HG03280 (cell line): Measurements from ENCODE around the gene PWWP2B.
"Not testable (repeated sequence)": the region's sequence is repeated elsewhere in the genome, so short reads cannot be mapped to it uniquely, and the experiment has no call there.

Experiments
- ATAC-seq: cut with Tn5 transposase; IDR thresholded peaks from one replicate; pipeline ENCODE4 v1.9.1; 2021; ENCODE audit warnings: mild to moderate bottlenecking, moderate library complexity; ENCODE audit not compliant: unreplicated experiment

The PWWP2B gene

GRCh38 chr10:132430231-132430743, 33.3 kb downstream of the PWWP2B start:
- ATAC-seq: no peak

- ATAC-seq: no peak
Measured at GRCh38 chr10:132430861-132431271, 33.9 kb downstream of the PWWP2B start.

GRCh38 chr10:132431537-132432175, 34.7 kb downstream of the PWWP2B start:
- no peak for ATAC-seq

GRCh38 chr10:132432176-132432540, 35.2 kb downstream of the PWWP2B start:
- no peak for ATAC-seq

- no peak for ATAC-seq
Measured at GRCh38 chr10:132433671-132434340, 36.8 kb downstream of the PWWP2B start.

- ATAC-seq: no peak
Measured at GRCh38 chr10:132434405-132435005, 37.5 kb downstream of the PWWP2B start.

GRCh38 chr10:132435320-132435719, 38.3 kb downstream of the PWWP2B start:
- not testable (repeated sequence) for ATAC-seq

GRCh38 chr10:132436096-132436495, 39.1 kb downstream of the PWWP2B start:
- ATAC-seq: not testable (repeated sequence)

GRCh38 chr10:132436861-132437410, 39.9 kb downstream of the PWWP2B start:
- ATAC-seq: no peak

- no peak for ATAC-seq
Measured at GRCh38 chr10:132437541-132437950, 40.5 kb downstream of the PWWP2B start.

GRCh38 chr10:132438091-132439024, 41.4 kb downstream of the PWWP2B start:
- no peak for ATAC-seq

GRCh38 chr10:132439025-132439388, 42.0 kb downstream of the PWWP2B start:
- ATAC-seq: no peak

GRCh38 chr10:132439424-132440163, 42.6 kb downstream of the PWWP2B start:
- ATAC-seq: no peak

GRCh38 chr10:132440791-132441565, 44.0 kb downstream of the PWWP2B start:
- ATAC-seq: no peak

- no peak for ATAC-seq
Measured at GRCh38 chr10:132441818-132442524, 45.0 kb downstream of the PWWP2B start.

GRCh38 chr10:132442636-132443035, 45.6 kb downstream of the PWWP2B start:
- no peak for ATAC-seq

- ATAC-seq: no peak
Measured at GRCh38 chr10:132443605-132443982, 46.6 kb downstream of the PWWP2B start.

- no peak for ATAC-seq
Measured at GRCh38 chr10:132443983-132444876, 47.2 kb downstream of the PWWP2B start.
